ENCODE results near the gene ACTN3.

DNA sequence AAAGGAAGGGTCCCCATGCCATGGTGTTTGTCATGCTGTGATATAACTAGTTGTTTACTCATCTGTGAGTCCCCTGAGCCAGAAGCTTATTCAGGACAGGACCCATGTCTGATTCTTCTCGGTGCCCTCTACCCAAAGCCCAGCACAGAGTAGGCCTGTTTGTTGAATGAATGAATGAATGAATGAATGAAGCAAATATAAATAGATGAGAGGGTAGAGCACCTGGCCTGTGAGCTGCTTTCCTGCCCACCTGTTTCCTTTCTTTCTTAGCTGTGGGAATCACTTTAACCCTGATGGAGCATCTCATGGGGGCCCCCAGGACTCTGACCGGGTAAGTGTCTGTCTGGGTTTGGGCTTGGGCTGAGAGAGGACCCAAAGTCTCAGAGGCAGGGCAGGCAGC lies 53.5 kb downstream of the ACTN3 start:
- TF ChIP-seq POLR2A (IDR thresholded peaks at IDR 0.05), result no peak
- TF ChIP-seq, protein P1, sequence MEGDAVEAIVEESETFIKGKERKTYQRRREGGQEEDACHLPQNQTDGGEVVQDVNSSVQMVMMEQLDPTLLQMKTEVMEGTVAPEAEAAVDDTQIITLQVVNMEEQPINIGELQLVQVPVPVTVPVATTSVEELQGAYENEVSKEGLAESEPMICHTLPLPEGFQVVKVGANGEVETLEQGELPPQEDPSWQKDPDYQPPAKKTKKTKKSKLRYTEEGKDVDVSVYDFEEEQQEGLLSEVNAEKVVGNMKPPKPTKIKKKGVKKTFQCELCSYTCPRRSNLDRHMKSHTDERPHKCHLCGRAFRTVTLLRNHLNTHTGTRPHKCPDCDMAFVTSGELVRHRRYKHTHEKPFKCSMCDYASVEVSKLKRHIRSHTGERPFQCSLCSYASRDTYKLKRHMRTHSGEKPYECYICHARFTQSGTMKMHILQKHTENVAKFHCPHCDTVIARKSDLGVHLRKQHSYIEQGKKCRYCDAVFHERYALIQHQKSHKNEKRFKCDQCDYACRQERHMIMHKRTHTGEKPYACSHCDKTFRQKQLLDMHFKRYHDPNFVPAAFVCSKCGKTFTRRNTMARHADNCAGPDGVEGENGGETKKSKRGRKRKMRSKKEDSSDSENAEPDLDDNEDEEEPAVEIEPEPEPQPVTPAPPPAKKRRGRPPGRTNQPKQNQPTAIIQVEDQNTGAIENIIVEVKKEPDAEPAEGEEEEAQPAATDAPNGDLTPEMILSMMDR (IDR thresholded peaks at IDR 0.05), result no peak
